ENCODE data around the gene LDLRAD1.
"Not testable (repeated sequence)": the region's sequence is repeated elsewhere in the genome, so short reads cannot be mapped to it uniquely, and the experiment has no call there.

Gene LDLRAD1

GRCh38 chr1:54019562-54020176 is 1.7 kb upstream of the LDLRAD1 start:
- DNase-seq (ENCODE audit: low read depth); H3K4me3 ChIP-seq (ENCODE audit: low read depth, low read length): not testable (repeated sequence)

GRCh38 chr1:54018635-54019034 is 649 bp upstream of the LDLRAD1 start:
- H3K4me3 ChIP-seq (ENCODE audit: low read depth, low read length): no peak overlapping the region
- DNase-seq (ENCODE audit: low read depth): no peak

GRCh38 chr1:54016343-54017282 is 1.4 kb downstream of the LDLRAD1 start:
- no peak overlapping the region for H3K4me3 ChIP-seq (ENCODE audit: low read depth, low read length)
- DNase-seq (ENCODE audit: low read depth): no peak

- no peak overlapping the region for H3K4me3 ChIP-seq (ENCODE audit: low read depth, low read length)
- no peak for DNase-seq (ENCODE audit: low read depth)
These were observed 3.9 kb downstream of the LDLRAD1 start for GRCh38 chr1:54014009-54014629.

GRCh38 chr1:54013393-54014008 is 4.5 kb downstream of the LDLRAD1 start:
- DNase-seq (ENCODE audit: low read depth): no peak

GRCh38 chr1:54012863-54013262 is 5.1 kb downstream of the LDLRAD1 start:
- no peak overlapping the region for H3K4me3 ChIP-seq (ENCODE audit: low read depth, low read length)
- DNase-seq (ENCODE audit: low read depth): no peak

More at GRCh38 chr1:54013393-54014008, 4.5 kb downstream of the LDLRAD1 start:
- H3K4me3 ChIP-seq (ENCODE audit: low read depth, low read length): no peak overlapping the region

GRCh38 chr1:54012008-54012325 is 6.0 kb downstream of the LDLRAD1 start:
- H3K4me3 ChIP-seq (ENCODE audit: low read depth, low read length): no peak overlapping the region
- no peak for DNase-seq (ENCODE audit: low read depth)

- H3K4me3 ChIP-seq (ENCODE audit: low read depth, low read length): no peak overlapping the region
- DNase-seq (ENCODE audit: low read depth): no peak
These were observed 6.5 kb downstream of the LDLRAD1 start for GRCh38 chr1:54011316-54012007.

GRCh38 chr1:54010415-54011117 is 7.4 kb downstream of the LDLRAD1 start:
- DNase-seq (ENCODE audit: low read depth): no peak
- H3K4me3 ChIP-seq (ENCODE audit: low read depth, low read length): no peak overlapping the region

- DNase-seq (ENCODE audit: low read depth): no peak
- no peak overlapping the region for H3K4me3 ChIP-seq (ENCODE audit: low read depth, low read length)
These were observed 8.6 kb downstream of the LDLRAD1 start for GRCh38 chr1:54009406-54009805.

GRCh38 chr1:54008876-54009275 is 9.1 kb downstream of the LDLRAD1 start:
- no peak for DNase-seq (ENCODE audit: low read depth)
- no peak overlapping the region for H3K4me3 ChIP-seq (ENCODE audit: low read depth, low read length)

- H3K4me3 ChIP-seq (ENCODE audit: low read depth, low read length): no peak overlapping the region
- no peak for DNase-seq (ENCODE audit: low read depth)
These were observed 10.4 kb downstream of the LDLRAD1 start for GRCh38 chr1:54007613-54008012.

GRCh38 chr1:54006508-54006907 is 11.5 kb downstream of the LDLRAD1 start:
- no peak for DNase-seq (ENCODE audit: low read depth)
- H3K4me3 ChIP-seq (ENCODE audit: low read depth, low read length): no peak overlapping the region

- no peak for DNase-seq (ENCODE audit: low read depth)
- H3K4me3 ChIP-seq (ENCODE audit: low read depth, low read length): no peak overlapping the region
These were observed 13.4 kb downstream of the LDLRAD1 start for GRCh38 chr1:54004481-54005049.

- not testable (repeated sequence) for DNase-seq (ENCODE audit: low read depth)
These were observed 14.1 kb downstream of the LDLRAD1 start for GRCh38 chr1:54003750-54004480.

GRCh38 chr1:54003249-54003646 is 14.7 kb downstream of the LDLRAD1 start:
- no peak overlapping the region for H3K4me3 ChIP-seq (ENCODE audit: low read depth, low read length)
- DNase-seq (ENCODE audit: low read depth): no peak

More at GRCh38 chr1:54003750-54004480, 14.1 kb downstream of the LDLRAD1 start:
- not testable (repeated sequence) for H3K4me3 ChIP-seq (ENCODE audit: low read depth, low read length)

- DNase-seq (ENCODE audit: low read depth): no peak
- H3K4me3 ChIP-seq (ENCODE audit: low read depth, low read length): no peak overlapping the region
These were observed 15.3 kb downstream of the LDLRAD1 start for GRCh38 chr1:54002544-54003248.

Measured in skeletal muscle cell (primary cell).